HG03571 (cell line): ENCODE measurements around the gene MRTFA.

Source experiments
- ATAC-seq: cut with Tn5 transposase; IDR thresholded peaks from one replicate; pipeline ENCODE4 v1.9.1; 2021; ENCODE audit not compliant: unreplicated experiment

MRTFA gene

DNA sequence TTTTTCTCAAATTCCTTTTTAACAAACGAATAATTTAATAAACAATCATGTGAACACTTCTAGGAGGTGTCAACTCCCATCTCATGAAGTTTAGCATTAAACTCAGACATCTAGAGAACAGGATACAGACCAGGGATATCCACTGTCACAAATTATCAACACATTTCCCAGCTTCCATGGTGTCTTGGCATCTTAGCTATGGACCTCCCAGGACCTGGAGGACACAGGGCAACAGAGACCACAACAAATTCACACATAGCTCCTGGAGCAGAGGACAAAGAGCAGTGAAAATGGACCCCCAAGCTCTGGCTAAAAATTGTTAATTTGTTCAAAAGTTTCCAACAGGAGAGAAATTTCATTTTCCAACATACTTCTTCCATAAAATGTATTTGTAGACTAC, 163.9 kb downstream of the MRTFA start:
- ATAC-seq, result no peak

DNA sequence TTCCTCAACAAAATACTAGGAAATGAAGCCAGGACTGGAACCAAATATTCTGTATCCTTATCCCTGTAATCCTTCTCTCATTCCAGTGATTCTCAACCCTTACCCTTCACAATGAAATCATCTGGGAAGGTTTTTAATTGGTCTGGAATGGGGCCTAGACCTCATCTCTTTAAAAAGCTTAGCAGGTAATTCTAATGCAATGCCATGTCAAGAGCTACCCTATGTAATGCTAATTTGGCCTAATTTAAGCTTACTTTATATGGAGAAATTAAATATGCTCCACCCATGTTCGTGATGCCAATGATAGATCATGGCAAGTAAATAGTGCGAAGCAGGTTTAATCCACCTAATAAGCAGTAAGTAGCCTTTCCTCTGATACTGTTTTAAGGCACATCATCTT, 164.5 kb downstream of the MRTFA start:
- no peak for ATAC-seq

DNA sequence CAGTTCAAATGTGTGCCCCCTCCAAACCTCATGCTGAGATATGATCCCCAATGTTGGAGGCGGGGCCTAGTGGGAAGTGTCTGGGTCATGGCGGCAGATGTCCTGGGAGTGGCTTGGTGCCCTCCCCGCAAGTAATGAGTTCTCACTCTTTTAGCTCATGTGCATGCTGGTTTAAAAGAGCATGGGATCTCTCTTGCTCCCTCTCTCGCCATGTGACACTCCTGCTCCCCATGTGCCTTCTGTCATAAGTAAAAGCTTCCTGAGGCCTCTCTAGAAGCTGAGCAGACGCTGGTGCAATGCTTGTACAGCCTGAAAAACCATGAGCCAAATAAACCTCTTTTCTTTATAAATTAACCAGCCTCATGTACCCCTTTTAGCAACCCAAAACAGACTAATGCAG, 167.3 kb downstream of the MRTFA start:
- ATAC-seq, result no peak

DNA sequence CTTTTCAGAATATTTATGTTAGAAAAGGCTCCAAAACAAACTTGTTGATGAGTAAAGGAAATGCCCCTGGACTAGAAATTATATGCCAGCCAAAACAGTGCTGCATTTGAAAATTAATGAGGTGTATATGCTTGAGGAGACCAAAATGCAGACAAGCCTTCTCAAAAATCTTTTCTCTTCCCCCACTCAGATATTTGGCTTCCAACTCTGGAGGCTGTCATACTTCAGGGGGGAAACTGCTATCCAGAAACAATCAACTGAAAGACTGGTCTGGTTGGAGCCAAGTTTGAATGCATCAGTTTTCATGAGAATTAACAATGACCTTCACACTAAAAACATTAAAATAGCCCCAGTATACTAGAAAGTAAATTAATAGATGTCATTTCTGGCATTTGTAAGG, 167.9 kb downstream of the MRTFA start:
- ATAC-seq, result no peak

DNA sequence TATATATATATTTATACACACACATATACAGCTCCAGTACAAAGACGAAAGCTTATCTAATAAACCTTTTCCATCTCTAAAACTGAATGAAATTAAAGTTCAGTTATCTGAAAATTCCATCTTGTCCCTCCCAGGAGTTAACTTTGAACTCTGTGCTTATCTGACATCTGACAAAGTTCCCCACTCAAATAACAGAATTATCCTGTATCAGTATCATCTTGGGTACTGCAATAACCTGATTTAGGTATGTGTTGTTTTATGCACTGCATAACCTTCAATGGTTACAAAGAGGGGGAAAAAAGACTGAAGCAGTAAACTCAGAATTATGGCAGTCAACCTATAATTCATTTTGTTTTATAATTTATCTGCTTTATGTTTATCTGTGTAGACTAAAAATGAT, 169.5 kb downstream of the MRTFA start:
- ATAC-seq, result no peak

DNA sequence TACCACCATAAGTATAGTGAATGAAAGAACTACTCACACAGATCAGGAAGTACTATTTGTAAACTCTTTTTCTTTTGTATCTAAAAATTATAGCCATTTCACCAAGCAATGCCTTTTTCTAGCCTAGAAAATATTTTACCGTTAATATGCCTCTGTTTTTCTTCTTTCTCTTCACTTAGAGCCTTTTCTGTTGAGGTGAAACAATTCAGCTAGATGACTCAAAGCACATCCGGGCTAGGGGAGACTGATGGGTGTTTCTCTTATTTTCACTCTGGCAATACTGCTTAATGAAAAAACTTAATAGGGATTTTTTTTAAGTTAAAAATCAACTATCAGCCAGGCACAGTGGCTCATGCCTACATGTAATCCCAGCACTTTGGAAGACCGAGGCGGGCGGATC, 172.8 kb downstream of the MRTFA start:
- ATAC-seq, result peak; percentile 39

DNA sequence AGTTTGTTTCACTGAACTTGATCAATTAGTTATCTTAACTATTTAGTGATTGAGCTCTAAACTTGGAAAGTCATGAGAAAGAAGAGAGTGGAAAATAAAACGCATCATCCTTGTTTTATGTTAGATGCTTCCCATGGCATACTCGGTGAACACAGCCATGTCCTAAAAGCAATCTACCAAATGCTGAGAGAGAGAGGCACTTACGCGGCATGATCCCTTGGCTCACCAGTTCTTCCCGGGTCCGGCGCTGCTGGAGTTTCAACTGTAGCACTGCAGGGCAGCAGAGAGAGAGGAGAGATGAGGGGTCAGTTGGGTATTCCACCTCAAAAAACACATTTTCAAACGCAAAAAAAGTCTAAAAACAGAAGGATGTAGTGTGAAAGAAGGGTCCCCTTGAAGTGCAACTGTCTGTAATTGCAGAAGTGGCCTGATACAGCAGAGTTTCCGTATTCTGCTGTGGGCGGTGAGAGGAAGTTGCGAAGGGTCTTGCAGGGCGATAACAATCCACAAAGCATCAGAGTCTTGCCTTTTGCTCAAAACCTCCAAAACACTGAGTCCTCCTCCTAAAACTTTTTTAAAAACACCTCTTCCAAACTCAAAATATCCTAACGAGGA, 173.4 kb downstream of the MRTFA start:
- peak; percentile 58 for ATAC-seq

DNA sequence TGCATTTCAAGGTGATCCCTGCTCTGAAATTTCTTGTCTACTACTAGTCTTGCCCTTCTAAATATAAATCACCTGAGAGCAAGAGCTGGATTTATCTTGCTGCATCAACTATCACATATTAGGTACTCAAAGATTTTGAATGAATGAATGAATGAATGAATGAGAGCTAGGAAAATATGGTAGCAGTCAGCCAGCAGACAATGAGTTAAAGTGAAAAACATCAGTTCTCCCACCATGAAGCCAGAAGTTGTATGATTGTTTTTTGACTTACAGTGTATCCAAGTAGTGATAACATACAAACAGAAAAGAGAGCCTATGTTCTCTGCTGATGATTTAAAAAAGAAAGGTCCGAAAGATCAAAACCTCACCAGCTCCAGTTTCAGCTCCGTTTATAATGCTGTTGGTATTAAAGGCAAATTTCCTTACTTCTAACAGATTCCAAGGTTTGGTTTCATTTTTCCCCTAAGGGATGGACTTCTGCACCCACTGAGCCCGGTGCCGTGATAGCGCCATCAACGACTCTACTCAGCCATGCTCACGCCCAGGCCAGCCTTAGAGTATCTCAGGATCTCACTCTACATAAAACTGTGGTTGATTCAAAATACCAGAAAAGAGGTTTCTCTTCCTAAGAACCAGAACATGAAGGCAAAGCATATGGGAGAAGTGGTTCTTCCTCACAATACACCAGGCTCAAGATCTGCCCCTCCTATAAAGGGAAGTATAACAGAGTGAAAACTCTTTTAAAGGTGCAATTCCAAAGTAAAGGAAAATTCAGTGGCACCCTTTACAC, 174.1 kb downstream of the MRTFA start:
- ATAC-seq, result no peak

DNA sequence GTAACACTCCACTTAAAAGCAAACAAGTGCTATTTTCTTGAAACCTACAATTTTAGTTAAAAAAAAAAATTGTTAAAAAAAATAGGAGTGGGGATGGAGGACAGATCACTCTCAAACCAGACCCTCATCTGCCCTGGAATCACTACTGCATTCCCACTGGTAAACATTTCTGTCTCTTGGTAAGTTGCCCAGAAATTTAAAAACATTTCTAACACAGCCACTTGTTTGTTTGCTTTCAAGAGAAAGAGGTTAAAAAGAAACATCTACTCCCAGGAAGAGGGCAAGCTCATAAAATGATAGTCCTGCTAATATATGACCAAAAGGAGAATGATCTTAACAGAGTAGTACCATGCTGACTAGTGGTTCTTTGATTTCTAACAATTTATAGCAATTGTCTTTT, 182.8 kb downstream of the MRTFA start:
- no peak for ATAC-seq

DNA sequence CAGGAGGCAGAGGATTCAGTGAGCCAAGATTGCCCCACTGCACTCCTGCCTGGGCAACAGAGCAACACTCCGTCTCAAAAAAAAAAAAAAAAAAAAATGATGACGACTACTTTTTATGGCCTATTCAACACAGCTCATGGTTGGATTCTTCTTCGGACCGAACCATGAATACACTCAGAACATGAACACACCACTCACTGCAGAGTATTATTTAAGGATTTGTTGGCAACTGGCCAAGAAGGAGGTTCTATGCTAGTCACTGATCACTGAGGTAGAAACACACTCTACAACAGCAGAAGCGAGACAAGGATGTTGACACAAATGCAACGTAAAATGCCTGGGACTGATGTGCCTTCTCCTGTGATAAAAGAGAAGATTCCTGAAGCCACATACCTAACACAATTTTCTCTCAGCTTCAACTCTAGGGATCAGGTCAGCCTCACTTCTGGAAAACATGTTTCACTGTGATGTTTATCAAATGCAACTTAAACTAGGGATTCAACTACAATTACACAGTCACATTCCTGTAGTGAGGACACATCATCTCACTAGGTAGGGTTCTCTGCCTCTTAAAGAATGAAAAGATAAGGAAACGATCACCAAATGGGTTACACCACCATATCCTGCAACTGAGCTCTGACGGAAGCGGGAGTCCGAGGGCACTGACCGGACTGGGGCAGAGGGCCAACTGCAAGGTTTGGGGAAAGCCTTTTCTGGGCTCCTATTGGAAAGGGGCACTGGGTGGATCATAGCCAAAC, 183.6 kb downstream of the MRTFA start:
- ATAC-seq, result no peak

DNA sequence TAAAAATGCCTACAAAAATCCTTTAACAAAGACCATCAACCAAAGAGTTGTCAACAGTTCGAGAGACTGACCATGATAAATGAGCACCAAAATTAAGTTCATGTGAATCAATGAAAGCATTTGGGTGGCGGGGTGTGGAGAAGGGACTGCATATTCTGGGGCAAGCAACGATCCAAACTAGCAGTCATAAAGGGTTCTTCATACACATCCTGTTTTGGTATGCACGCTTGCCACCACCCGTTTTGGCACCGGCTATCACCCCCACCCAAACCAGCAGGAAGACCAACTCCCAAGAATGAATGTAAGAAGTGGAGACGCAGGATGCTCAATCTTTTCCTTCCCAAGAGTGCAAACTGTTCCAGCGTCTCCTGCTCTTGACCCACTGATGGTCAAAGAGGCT, 185.3 kb downstream of the MRTFA start:
- ATAC-seq, result no peak

DNA sequence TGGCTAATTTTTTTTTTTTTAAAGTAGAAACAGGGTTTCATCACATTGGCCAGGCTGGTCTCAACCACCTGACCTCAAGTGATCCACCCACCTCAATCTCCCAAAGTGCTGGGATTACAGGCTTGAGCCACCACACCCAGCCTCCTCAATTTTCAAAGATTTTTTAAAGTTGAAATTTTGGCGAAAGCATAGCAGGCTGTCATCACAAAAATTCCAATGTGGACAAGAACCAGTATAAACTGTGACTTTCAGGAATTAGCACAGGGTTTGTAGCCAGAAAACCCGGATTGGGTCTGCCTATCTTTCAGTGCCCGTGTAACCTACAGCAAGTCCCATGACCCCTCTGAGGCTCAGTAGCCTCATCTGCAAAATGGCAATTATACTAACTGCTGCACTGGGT, 185.9 kb downstream of the MRTFA start:
- no peak for ATAC-seq

DNA sequence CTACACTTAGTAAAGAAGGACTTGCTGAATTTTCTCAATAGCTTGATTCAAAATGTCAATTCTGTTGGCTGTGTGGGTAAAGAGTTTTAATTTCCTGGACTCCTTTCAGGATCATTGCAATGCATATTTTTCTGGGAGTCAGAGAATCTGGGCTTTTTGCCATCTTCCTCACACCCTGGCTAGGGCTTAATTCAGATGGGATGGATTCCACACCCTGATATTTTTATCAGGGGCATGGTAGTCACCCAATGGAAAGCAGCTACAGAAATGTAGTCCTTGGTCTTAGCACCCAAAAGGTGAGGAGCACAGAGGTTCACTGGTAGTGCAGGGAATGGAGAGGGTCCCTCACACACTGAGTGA, 186.9 kb downstream of the MRTFA start:
- ATAC-seq, result no peak

DNA sequence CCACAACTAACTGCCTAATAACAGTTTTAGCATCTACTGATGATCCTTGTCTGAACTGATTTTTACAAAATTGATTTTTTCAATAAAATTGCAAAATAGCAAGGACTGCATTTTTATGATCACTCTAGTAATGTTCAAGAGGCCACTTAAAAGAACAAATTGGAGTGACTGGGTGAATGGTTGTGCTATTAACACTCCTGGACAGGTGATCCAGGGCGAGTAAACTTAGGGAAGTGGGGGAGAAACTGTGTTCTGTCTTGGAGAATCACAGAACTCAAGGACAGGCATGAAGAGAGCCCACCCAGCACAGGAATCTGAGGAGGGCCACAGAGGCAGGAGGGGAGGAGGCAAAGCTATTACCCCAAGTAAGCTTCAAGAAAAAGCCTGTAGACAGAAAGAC, 190.3 kb downstream of the MRTFA start:
- no peak for ATAC-seq

DNA sequence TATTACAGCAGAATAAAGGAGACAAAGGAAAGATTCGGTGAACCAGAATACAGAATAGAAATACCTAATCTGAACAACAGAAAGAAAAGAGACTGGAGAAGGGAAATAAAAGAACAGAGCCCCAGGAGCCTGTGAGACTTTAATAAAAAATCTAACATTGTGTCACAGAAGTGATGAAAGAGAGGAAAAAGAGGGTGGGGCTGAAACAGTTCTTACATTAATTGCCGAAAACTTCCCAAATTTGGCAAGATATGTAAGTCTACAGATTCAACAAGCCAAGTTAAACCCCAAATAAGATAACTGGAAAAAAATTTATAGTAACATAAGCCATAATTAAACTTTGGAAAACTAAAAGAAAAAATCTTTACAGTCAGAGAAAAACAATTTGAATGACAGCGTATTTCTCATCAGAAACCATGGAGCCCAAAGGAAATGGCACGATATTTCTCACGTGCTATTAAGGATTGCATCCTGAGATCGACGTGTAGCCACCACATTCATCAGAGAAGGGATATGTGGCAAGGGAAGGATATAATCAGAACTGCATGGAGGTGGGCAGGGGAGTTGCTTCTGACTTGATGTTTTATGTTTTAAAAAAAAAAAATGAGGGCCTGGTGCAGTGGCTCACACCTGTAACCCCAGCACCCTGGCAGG, 192.2 kb downstream of the MRTFA start:
- no peak for ATAC-seq

DNA sequence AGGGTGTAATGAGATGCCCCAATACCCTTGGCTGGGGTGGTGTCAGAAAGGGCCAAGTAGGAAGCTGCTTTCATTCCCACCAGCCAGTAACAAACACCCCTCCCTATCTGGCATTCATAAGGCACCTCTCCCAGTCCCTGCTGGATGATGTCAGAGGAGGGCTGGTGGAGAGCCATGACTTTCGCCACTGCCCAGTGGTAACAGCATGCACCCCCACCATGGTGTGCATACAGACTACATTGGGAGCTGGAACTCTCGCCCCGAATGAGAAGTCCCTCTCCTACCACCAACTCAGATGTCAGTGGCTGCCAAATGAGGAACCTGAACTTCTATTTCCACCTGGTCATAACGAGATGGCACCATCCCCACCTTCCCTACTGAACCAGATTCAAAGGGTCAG, 192.8 kb downstream of the MRTFA start:
- no peak for ATAC-seq

DNA sequence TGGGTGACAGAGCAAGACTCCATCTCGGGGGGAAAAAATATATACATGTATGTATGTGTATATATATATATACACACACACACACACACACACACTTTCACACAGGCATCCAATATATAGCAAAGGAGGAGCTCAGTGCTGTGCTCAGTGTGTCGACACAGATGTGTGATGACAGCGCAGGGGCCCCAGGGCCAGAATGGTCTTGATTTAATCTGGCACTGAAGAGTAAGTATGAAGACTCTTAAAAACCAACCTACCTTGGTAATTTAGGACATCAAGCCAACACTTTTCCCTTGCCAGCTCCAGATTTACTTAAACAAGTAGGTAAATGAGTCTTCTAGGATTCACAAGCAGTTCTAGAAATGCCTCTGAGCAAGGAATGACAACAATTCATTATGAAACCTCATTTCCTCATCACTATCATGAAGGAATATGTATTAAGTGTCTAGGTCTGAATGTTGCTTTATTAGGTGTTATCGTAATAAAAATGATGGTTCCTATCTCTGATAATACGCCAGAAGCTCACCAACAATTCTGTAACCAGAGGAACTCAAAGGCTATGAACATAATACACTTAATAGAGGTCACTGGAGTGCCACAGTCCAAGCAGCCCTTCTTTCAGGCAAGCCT, 194.6 kb downstream of the MRTFA start:
- ATAC-seq, result no peak

DNA sequence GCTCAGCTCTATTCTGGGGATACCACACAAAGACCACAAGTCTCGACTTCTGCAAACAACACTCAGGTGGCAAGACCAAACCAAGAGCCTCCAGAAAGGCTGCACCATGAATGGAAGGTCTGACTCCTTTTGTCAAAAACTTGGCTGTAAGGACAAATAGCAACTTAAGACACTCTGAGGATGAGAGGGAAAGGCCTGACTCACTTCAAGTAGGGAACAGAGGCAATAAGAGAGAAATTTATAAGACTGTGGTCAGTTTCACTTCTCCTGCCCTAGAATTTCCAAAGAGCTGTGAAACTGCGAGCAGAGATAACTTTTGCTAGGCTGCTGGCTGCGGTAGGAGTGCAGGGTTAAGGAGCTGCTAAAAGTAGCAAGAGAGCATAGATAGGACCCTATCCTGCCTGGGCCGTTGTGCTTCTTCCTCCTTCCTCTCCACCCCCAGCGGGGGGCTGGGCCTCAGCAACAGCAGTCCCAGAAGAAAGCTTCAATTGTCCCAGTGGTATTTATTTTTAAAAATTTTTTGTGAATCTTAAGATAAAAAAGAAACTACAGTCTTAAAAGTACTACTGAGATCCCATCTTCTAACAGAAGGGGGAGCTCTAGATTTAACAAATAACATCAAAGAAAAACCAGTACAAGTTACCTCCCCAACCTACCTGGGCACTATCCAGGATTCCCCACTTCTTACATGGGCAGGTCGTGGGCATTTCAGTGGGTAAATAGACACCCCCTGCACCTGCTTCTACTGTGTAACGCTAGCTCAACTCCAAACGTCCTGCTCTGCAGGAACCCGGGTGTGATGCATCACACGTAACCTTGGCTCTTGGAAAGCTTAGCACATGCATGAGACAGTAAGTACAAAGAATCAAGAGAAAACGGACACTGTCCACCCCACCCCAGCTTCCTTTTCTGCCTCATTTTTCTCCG, 199.8 kb downstream of the MRTFA start:
- ATAC-seq, result no peak

DNA sequence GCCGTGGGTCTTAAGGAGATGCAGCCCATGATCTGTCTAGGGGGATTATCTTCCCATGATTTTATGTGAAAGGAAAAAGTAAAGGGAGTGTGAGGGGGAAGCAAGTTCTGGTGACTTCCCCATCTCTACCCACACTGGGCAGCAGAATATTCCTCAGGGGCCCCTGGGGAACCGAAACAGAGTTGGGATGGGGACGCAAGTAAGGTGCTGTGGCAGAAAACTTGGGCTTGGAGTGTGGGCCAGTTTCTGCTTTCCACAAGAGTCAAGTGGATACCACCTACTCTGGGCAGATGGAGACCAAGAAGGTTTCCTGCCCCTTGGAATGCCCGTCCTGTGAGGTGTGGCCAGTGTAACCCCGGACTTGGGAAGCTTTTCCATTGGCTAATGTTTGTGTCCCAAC, 201.8 kb downstream of the MRTFA start:
- no peak for ATAC-seq

DNA sequence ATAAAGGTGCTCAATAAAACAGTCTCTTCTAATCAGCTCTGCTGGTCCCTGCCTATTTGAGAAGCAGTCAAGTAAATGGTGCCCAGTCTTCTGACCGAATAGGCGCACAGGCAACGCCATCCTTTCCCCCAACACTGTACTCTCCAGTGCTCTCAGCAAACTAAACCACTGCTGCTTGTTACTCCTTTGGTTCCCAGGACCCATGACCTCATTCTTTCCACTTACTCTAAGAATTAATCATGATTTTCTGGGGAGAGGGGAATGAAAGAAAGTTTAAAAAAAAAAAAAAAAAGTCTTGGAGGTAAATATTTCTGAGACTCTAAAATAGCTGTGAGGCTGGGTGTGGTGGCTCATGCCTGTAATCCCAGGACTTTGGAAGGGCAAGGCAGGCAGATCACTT, 202.4 kb downstream of the MRTFA start:
- ATAC-seq, result no peak
